A549 (cell line): ENCODE measurements around the gene CD300A. TPM values are rescaled to one million over a fixed set of nuclear protein-coding genes. Genes with fewer than 3 reads are reported as not detected.

Experiments used
- ATAC-seq, 2 experiments: fragments of 200-7000 bp in 1 of 2; fragments of >200 bp in 1 of 2; cut with Nextera tagmentation in 1 of 2; cut with Tn5 transposase in 1 of 2; 3 replicates each; pipeline versions ENCODE4 v1.8.0 to v1.9.1; 2018 to 2020; ENCODE audit warnings: mild to moderate bottlenecking in 1 of 2, moderate library complexity in 1 of 2
- CTCF ChIA-PET: fragments of 300-600 bp; sonication (Branson Sonifier 250); formaldehyde crosslinking; extraction: SDS; loops from one replicate; lab custom pipeline; 2021; ENCODE audit warnings: antibody characterized with exemption, inconsistent platforms; lab: Yijun Ruan, JAX
- POLR2A ChIA-PET: fragments of 350-600 bp; formaldehyde crosslinking; extraction: SDS; loops from one replicate; lab custom pipeline; 2021; ENCODE audit warnings: antibody characterized with exemption, inconsistent platforms; lab: Yijun Ruan, JAX
- DNase-seq, 2 experiments: peaks; one replicate each; pipeline versions ENCODE4 v3.0.0 to v3.0.0-alpha.2; 2011 to 2016; ENCODE audit warnings: low read depth in 1 of 2, low spot score in 1 of 2
- FAIRE-seq: peaks from 2 replicates; lab custom pipeline; 2011; peaks lifted over from hg19 to GRCh38; lab: Jason Lieb, UNC
- H3K27ac ChIP-seq, 2 experiments: fragments of >200 bp; sonication (Bioruptor Twin); formaldehyde crosslinking; 3 replicates each; pipeline ENCODE4 v1.5.1; 2016 to 2017
- H3K4me1 ChIP-seq: fragments of >200 bp; sonication (Bioruptor Twin); formaldehyde crosslinking; 3 replicates; pipeline ENCODE4 v1.6.1; 2016
- H3K4me2 ChIP-seq: fragments of >200 bp; sonication (Bioruptor Twin); formaldehyde crosslinking; 3 replicates; pipeline ENCODE4 v1.6.1; 2016
- H3K4me3 ChIP-seq: fragments of >200 bp; sonication (Bioruptor Twin); formaldehyde crosslinking; 3 replicates; pipeline ENCODE4 v1.5.1; 2016
- H3K9me3 ChIP-seq: fragments of >200 bp; sonication (Bioruptor Twin); formaldehyde crosslinking; 3 replicates; pipeline ENCODE4 v1.6.1; 2016
- BHLHE40 ChIP-seq: IDR thresholded peaks from 2 replicates; pipeline ENCODE4 v1.6.1; 2012; ENCODE audit warnings: low read depth, low read length, inconsistent platforms
- CHD2 ChIP-seq: fragments of 150-350 bp; IDR thresholded peaks from 2 replicates; pipeline ENCODE4 v1.6.1; 2014; ENCODE audit warnings: low read length; ENCODE audit not compliant: partially characterized antibody
- CTCF ChIP-seq: fragments of >200 bp; sonication (Bioruptor Twin); formaldehyde crosslinking; IDR thresholded peaks from 3 replicates; pipeline ENCODE4 v1.5.1; 2016
- ESRRA ChIP-seq: fragments of 150-350 bp; IDR thresholded peaks from 2 replicates; pipeline ENCODE4 v1.6.1; 2014; ENCODE audit warnings: mild to moderate bottlenecking, low read length, borderline replicate concordance
- FOSB ChIP-seq: fragments of 250-450 bp; sonication (Bioruptor Pico); IDR thresholded peaks from 2 replicates; pipeline ENCODE4 v1.5.0; 2020; ENCODE audit warnings: mild to moderate bottlenecking, moderate library complexity
- FOSL2 ChIP-seq, 2 experiments: fragments of 450-650 bp in 1 of 2; fragments of >200 bp in 1 of 2; sonication (Bioruptor Twin) in 1 of 2; formaldehyde crosslinking; IDR thresholded peaks; 2 replicates each; pipeline versions ENCODE4 v1.5.0 to v1.6.1; 2016 to 2020; ENCODE audit warnings: mild to moderate bottlenecking in 1 of 2, moderate library complexity in 1 of 2
- FOXS1 ChIP-seq: fragments of 250-450 bp; sonication (Bioruptor Pico); IDR thresholded peaks from 2 replicates; pipeline ENCODE4 v1.5.0; 2020; ENCODE audit warnings: mild to moderate bottlenecking, moderate library complexity
- HES2 ChIP-seq: fragments of >200 bp; sonication (Bioruptor Twin); formaldehyde crosslinking; IDR thresholded peaks from 2 replicates; pipeline ENCODE4 v1.6.1; 2016
- HEYL ChIP-seq: fragments of 250-450 bp; sonication (Bioruptor Pico); IDR thresholded peaks from 2 replicates; pipeline ENCODE4 v1.8.0; 2021; ENCODE audit warnings: mild to moderate bottlenecking, moderate library complexity
- HOXB13 ChIP-seq: fragments of 250-450 bp; sonication (Bioruptor Pico); IDR thresholded peaks from 2 replicates; pipeline ENCODE4 v1.5.0; 2020; ENCODE audit warnings: low read depth, mild to moderate bottlenecking, moderate library complexity
- KDM5A ChIP-seq: fragments of 200-600 bp; sonication (generic); IDR thresholded peaks from 2 replicates; pipeline ENCODE4 v1.6.1; 2016; ENCODE audit warnings: antibody characterized with exemption, mild to moderate bottlenecking
- MAX ChIP-seq: IDR thresholded peaks from 2 replicates; pipeline ENCODE4 v1.6.1; 2012
- MAZ ChIP-seq: fragments of 150-350 bp; IDR thresholded peaks from 2 replicates; pipeline ENCODE4 v1.6.1; 2014; ENCODE audit warnings: antibody characterized with exemption, low read depth, low read length, borderline replicate concordance
- MYC ChIP-seq: IDR thresholded peaks from 2 replicates; pipeline ENCODE4 v1.6.1; 2012; ENCODE audit warnings: mild to moderate bottlenecking, inconsistent platforms, low read length, improper control_type of control experiment, borderline replicate concordance
- NFE2L2 ChIP-seq: fragments of 150-350 bp; conservative IDR thresholded peaks from 2 replicates; pipeline ENCODE4 v1.6.1; 2014; ENCODE audit warnings: low read length
- NPAS2 ChIP-seq: fragments of 250-450 bp; sonication (Bioruptor Pico); IDR thresholded peaks from 2 replicates; pipeline ENCODE4 v1.8.0; 2022; ENCODE audit warnings: mild to moderate bottlenecking, moderate library complexity, borderline replicate concordance
- POLR2A ChIP-seq: IDR thresholded peaks from 2 replicates; pipeline ENCODE4 v1.6.1; 2012; ENCODE audit warnings: mild to moderate bottlenecking, low read length
- RAD21 ChIP-seq, 2 experiments: fragments of >200 bp in 1 of 2; sonication (Bioruptor Twin) in 1 of 2; formaldehyde crosslinking in 1 of 2; IDR thresholded peaks in 1 of 2; conservative IDR thresholded peaks in 1 of 2; 2 replicates in 1 of 2; 3 replicates in 1 of 2; pipeline ENCODE4 v1.6.1; 2012 to 2018; ENCODE audit warnings: inconsistent platforms in 1 of 2
- RCOR1 ChIP-seq: fragments of 150-350 bp; IDR thresholded peaks from 2 replicates; pipeline ENCODE4 v1.6.1; 2014; ENCODE audit warnings: antibody characterized with exemption, low read length, low read depth
- SMC3 ChIP-seq: fragments of >200 bp; sonication (Bioruptor Twin); formaldehyde crosslinking; IDR thresholded peaks from 3 replicates; pipeline ENCODE4 v1.6.1; 2018; ENCODE audit warnings: inconsistent platforms
- SREBF2 ChIP-seq: fragments of 450-650 bp; IDR thresholded peaks from 2 replicates; pipeline ENCODE4 v1.6.1; 2014; ENCODE audit warnings: mild to moderate bottlenecking, moderate library complexity
- ZC3H11A ChIP-seq: fragments of 450-650 bp; IDR thresholded peaks from 2 replicates; pipeline ENCODE4 v1.6.1; 2014; ENCODE audit warnings: antibody characterized with exemption, mild to moderate bottlenecking
- WGBS: methylation state at CpG from one replicate; pipeline ENCODE4 v1.1.6; 2017; ENCODE audit errors: missing lambda C conversion rate; 5-methylcytosine and 5-hydroxymethylcytosine counted together
- polyA plus RNA-seq, 4 experiments: library from polyadenylated mRNA; depleted of rRNA in 3 of 4; stranded (reverse); fragments of >200 nt; fragmentation: RNase III in 1 of 4; extraction: RNeasy Plus Mini Kit Qiagen cat#74134 plus additional on column Dnase treatment in 1 of 4; gene quantifications; 2 replicates in 3 of 4; 3 replicates in 1 of 4; pipeline ENCODE4 v1.2.3, GENCODE V29; 2011 to 2017
- TF ChIP-seq, protein P1 (sequence below): fragments of >200 bp; sonication (Bioruptor Twin); formaldehyde crosslinking; IDR thresholded peaks from 3 replicates; pipeline ENCODE4 v1.6.1; 2016
- TF ChIP-seq, protein P2 (sequence below): fragments of 450-650 bp; IDR thresholded peaks from 2 replicates; pipeline ENCODE4 v1.6.1; 2014; ENCODE audit warnings: antibody characterized with exemption
- TF ChIP-seq, protein P3 (sequence below): IDR thresholded peaks from 2 replicates; pipeline ENCODE4 v1.6.1; 2012; ENCODE audit warnings: low read depth, borderline replicate concordance

Gene CD300A
- polyA plus RNA-seq, 2 of the 4 experiments (the other 2 are of a cell fraction), result not detected

GRCh38 chr17:74512624-74513091, 46.2 kb downstream of the CD300A start:
- ATAC-seq, result peak in 1 of 2 experiments; percentile 49; a peak in 3 of 6 replicates
- no peak for TF ChIP-seq MAX
- TF ChIP-seq RAD21 (conservative IDR thresholded peaks at IDR 0.05 in 1 of 2, IDR thresholded peaks at IDR 0.05 in 1 of 2), result no peak
- no peak for TF ChIP-seq FOSB
- TF ChIP-seq NFE2L2, result no peak
- TF ChIP-seq FOSL2 (IDR thresholded peaks at IDR 0.05), result no peak
- no peak for TF ChIP-seq FOSL2 (CRISPR knock-in tag; IDR thresholded peaks at IDR 0.05)
- no peak for TF ChIP-seq KDM5A
- TF ChIP-seq, protein P1, sequence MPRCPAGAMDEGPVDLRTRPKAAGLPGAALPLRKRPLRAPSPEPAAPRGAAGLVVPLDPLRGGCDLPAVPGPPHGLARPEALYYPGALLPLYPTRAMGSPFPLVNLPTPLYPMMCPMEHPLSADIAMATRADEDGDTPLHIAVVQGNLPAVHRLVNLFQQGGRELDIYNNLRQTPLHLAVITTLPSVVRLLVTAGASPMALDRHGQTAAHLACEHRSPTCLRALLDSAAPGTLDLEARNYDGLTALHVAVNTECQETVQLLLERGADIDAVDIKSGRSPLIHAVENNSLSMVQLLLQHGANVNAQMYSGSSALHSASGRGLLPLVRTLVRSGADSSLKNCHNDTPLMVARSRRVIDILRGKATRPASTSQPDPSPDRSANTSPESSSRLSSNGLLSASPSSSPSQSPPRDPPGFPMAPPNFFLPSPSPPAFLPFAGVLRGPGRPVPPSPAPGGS, result no peak
- TF ChIP-seq, all 56 proteins: peak for 0
- no peak overlapping the region for H3K4me2 ChIP-seq
- H3K4me1 ChIP-seq, result no peaks in the 10 kb centered on the region
- H3K27ac ChIP-seq, result no peak overlapping the region
- 51% methylated on average over 7 of the region's 7 CpGs for WGBS
- FAIRE-seq, result no peak
- ChIA-PET POLR2A (no interaction called here), CTCF (interaction anchor here (0.8 to 3.9 kb wide), 8 partner anchors 8 to 233 kb away, joined by 3 to 12 read pairs (median 5); partner anchors contain the start of genes BTBD17 and GPR142)
- peaks cover 14% of the 10 kb centered on the region for H3K9me3 ChIP-seq
- DNase-seq, result peak in 1 of 2 experiments; percentile 15
- H3K4me3 ChIP-seq, result no peak overlapping the region

DNA sequence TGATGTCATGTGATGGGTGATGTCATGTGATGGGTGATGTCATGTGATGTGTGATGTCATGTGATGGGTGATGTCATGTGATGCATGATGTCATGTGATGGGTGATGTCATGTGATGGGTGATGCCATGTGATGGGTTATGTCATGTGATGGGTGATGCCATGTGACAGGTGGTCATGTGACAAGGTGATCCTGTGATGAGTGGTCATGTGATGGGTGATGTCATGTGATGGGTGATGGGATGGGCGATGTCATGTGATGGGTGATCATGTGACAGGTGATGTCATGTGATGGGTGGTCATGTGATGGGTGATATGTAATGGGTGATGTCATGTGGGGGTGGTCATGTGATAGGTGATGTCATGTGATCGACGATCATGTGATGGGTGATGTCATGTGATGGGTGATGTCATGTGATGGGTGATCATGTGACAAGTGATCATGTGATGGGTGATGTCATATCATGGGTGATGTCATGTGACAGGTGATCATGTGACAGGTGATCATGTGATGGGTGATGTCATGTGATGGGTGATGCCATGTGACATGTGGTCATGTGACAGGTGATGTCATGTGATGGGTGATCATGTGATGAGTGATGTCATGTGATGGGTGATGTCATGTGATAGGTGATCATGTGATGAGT, 47.7 kb downstream of the CD300A start:
- Histone ChIP-seq H3K9me3 (peaks cover 18% of the 10 kb centered on the region), H3K27ac (no peak overlapping the region), H3K4me3 (no peak overlapping the region), H3K4me2 (no peak overlapping the region), H3K4me1 (no peaks in the 10 kb centered on the region)
- POLR2A ChIA-PET, result no interaction called here
- peak; percentile 77 for FAIRE-seq
- CTCF ChIA-PET, result no interaction called here
- 49% methylated on average over 3 of the region's 3 CpGs for WGBS
- DNase-seq, result peak; percentile 55 to 87
- ATAC-seq, result peak; percentile 24 to 44; a peak in 2 of 6 replicates
- TF ChIP-seq ESRRA (peak; percentile 5; the same call in 1 of the 2 replicates), ZC3H11A (no peak), CHD2 (peak; percentile 8), NPAS2 (CRISPR knock-in tag) (no peak), MYC (no peak), SMC3 (no peak), RCOR1 (0 out of 2 replicates have a peak, but pooled peaks have one; percentile 27), BHLHE40 (peak; percentile 75), FOSB (no peak), FOSL2 (IDR thresholded peaks at IDR 0.05) (no peak), FOSL2 (CRISPR knock-in tag; IDR thresholded peaks at IDR 0.05) (peak; percentile 63), HES2 (no peak)
- TF ChIP-seq, protein P2, sequence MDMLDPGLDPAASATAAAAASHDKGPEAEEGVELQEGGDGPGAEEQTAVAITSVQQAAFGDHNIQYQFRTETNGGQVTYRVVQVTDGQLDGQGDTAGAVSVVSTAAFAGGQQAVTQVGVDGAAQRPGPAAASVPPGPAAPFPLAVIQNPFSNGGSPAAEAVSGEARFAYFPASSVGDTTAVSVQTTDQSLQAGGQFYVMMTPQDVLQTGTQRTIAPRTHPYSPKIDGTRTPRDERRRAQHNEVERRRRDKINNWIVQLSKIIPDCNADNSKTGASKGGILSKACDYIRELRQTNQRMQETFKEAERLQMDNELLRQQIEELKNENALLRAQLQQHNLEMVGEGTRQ, result peak; percentile 99

DNA sequence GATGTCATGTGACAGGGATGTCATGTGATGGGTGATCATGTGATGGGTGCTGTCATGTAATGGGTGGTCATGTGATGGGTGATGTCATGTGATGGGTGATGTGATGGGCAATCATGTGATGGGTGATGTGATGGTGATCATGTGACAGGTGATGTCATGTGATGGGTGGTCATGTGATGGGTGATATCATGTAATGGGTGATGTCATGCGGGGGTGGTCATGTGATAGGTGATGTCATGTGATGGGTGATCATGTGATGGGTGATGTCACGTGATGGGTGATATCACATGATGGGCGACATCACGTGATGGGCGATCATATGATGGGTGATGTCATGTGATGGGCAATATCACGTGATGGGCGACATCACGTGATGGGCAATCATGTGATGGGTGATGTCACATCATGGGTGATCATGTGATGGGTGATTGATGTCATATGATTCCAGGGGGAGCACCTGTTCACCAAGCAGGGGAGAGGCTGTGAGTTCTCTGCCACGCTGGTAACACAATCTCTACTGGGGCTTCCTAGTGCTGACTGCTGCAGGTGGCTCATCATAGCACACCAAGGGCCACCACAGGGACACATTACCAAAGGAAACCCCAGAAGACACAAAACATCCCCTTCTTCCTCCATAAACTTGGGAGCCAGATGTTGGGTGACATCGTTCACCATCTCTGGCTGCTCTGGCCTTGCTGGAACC, 48.3 kb downstream of the CD300A start:
- H3K4me1 ChIP-seq, result no peaks in the 10 kb centered on the region
- no peak for FAIRE-seq
- WGBS, result 51% methylated on average over 10 of the region's 10 CpGs
- POLR2A ChIA-PET, result no interaction called here
- peak in 1 of 2 experiments; percentile 43 for DNase-seq
- H3K4me3 ChIP-seq, result no peak overlapping the region
- CTCF ChIA-PET, result interaction anchor here (1.2 to 1.7 kb wide), 3 partner anchors 21 to 58 kb away, joined by 3 to 5 read pairs (median 4); no protein-coding TSS in a partner anchor
- peak in 1 of 2 experiments; percentile 47; a peak in 2 of 6 replicates for ATAC-seq
- no peak overlapping the region for H3K27ac ChIP-seq
- peaks cover 18% of the 10 kb centered on the region for H3K9me3 ChIP-seq
- H3K4me2 ChIP-seq, result no peak overlapping the region
- no peak for TF ChIP-seq CHD2
- TF ChIP-seq, protein P3, sequence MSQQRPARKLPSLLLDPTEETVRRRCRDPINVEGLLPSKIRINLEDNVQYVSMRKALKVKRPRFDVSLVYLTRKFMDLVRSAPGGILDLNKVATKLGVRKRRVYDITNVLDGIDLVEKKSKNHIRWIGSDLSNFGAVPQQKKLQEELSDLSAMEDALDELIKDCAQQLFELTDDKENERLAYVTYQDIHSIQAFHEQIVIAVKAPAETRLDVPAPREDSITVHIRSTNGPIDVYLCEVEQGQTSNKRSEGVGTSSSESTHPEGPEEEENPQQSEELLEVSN, result no peak
- no peak for TF ChIP-seq HEYL
- no peak for TF ChIP-seq FOSB
- TF ChIP-seq, protein P2, result peak; percentile 99
- no peak for TF ChIP-seq MAZ
- TF ChIP-seq CTCF, result no peak
- no peak for TF ChIP-seq FOXS1
- TF ChIP-seq BHLHE40, result peak; percentile 65
- no peak for TF ChIP-seq POLR2A
- no peak for TF ChIP-seq HOXB13 (CRISPR knock-in tag)
- TF ChIP-seq SREBF2, result no peak
